Stomach (tissue), 4 donors: ENCODE measurements around the gene CRYGB.
"Not testable (repeated sequence)": the region's sequence is repeated elsewhere in the genome, so short reads cannot be mapped to it uniquely, and the experiment has no call there.

Experiments
- CTCF ChIP-seq, 7 experiments: fragments of 450-650 bp in 4 of 7; fragments of 200-600 bp in 3 of 7; sonication (generic) in 3 of 7; IDR thresholded peaks; one replicate each; pipeline ENCODE4 v1.5.1; 2016 to 2019; ENCODE audit warnings: antibody characterized with exemption in 7 of 7, control low read depth in 2 of 7, mild to moderate bottlenecking in 1 of 7
- POLR2A ChIP-seq, 4 donors: fragments of 450-650 bp; IDR thresholded peaks; one replicate each; pipeline ENCODE4 v1.6.1; 2016; ENCODE audit warnings: antibody characterized with exemption in 4 of 4, control low read depth in 2 of 4, mild to moderate bottlenecking in 1 of 4, moderate library complexity in 1 of 4
- POLR2AphosphoS5 ChIP-seq, 3 donors: sonication (generic); formaldehyde crosslinking; IDR thresholded peaks; one replicate each; pipeline ENCODE4 v1.6.1; 2016; ENCODE audit warnings: antibody characterized with exemption in 3 of 3

GRCh38 chr2:208112273-208112745, 33.6 kb downstream of the CRYGB start:
- not testable (repeated sequence) for TF ChIP-seq CTCF, POLR2AphosphoS5, POLR2A (IDR thresholded peaks at IDR 0.05)
